Activated T-helper 9 cell treated with anti-CD3 and anti-CD28 coated beads, Interleukin-2, amount 50 U/mL, for 16 hours (primary cell): ENCODE measurements around the gene ACHE.
"Not testable (repeated sequence)": the region's sequence is repeated elsewhere in the genome, so short reads cannot be mapped to it uniquely, and the experiment has no call there.

Source experiments
- DNase-seq: peaks from one replicate; pipeline ENCODE4 v3.0.0-alpha.2; 2020; ENCODE audit warnings: low read depth

The ACHE gene

GRCh38 chr7:100895701-100895955, at the start of gene ACHE:
Gene ACHE (minus strand): TSS chr7:100895888. CDS start chr7:100894232, 1,656 bp downstream.
- DNase-seq = no peak

- no peak for DNase-seq
Observed at GRCh38 chr7:100944138-100944537, 48.5 kb upstream of the ACHE start.

- no peak for DNase-seq
Observed at GRCh38 chr7:100943693-100944092, 48.0 kb upstream of the ACHE start.

- DNase-seq = no peak
Observed at GRCh38 chr7:100942045-100942774, 46.5 kb upstream of the ACHE start.

GRCh38 chr7:100936167-100936566, 40.5 kb upstream of the ACHE start:
- DNase-seq = not testable (repeated sequence)

GRCh38 chr7:100935381-100935780, 39.7 kb upstream of the ACHE start:
- not testable (repeated sequence) for DNase-seq

GRCh38 chr7:100933734-100934133, 38.0 kb upstream of the ACHE start:
- no peak for DNase-seq

- DNase-seq = no peak
Observed at GRCh38 chr7:100929808-100930174, 34.1 kb upstream of the ACHE start.

GRCh38 chr7:100923616-100924015, 27.9 kb upstream of the ACHE start:
- DNase-seq = not testable (repeated sequence)

- DNase-seq = no peak
Observed at GRCh38 chr7:100921039-100921438, 25.4 kb upstream of the ACHE start.

- DNase-seq = not testable (repeated sequence)
Observed at GRCh38 chr7:100919779-100920437, 24.2 kb upstream of the ACHE start.

GRCh38 chr7:100919335-100919734, 23.6 kb upstream of the ACHE start:
- not testable (repeated sequence) for DNase-seq

- DNase-seq = no peak
Observed at GRCh38 chr7:100914879-100915447, 19.3 kb upstream of the ACHE start.

- DNase-seq = no peak
Observed at GRCh38 chr7:100914208-100914878, 18.7 kb upstream of the ACHE start.

- no peak for DNase-seq
Observed at GRCh38 chr7:100911484-100911883, 15.8 kb upstream of the ACHE start.

- not testable (repeated sequence) for DNase-seq
Observed at GRCh38 chr7:100910443-100910842, 14.8 kb upstream of the ACHE start.

- DNase-seq = no peak
Observed at GRCh38 chr7:100908512-100908911, 12.8 kb upstream of the ACHE start.

GRCh38 chr7:100902638-100903037, 7.0 kb upstream of the ACHE start:
- no peak for DNase-seq

GRCh38 chr7:100901921-100902332, 6.2 kb upstream of the ACHE start:
- no peak for DNase-seq

GRCh38 chr7:100900978-100901377, 5.3 kb upstream of the ACHE start:
- no peak for DNase-seq

- DNase-seq = no peak
Observed at GRCh38 chr7:100899432-100899831, 3.7 kb upstream of the ACHE start.

- DNase-seq = no peak
Observed at GRCh38 chr7:100897772-100898454, 2.2 kb upstream of the ACHE start.
